ENCODE results near the gene STMN3.
"Not testable (repeated sequence)": the region's sequence is repeated elsewhere in the genome, so short reads cannot be mapped to it uniquely, and the experiment has no call there.

Gene STMN3

GRCh38 chr20:63606686-63607085 lies 46.5 kb downstream of the STMN3 start:
- DNase-seq = no peak

GRCh38 chr20:63602321-63602720 lies 50.9 kb downstream of the STMN3 start:
- DNase-seq = no peak

- DNase-seq = not testable (repeated sequence)
Measured at GRCh38 chr20:63601679-63602078, 51.5 kb downstream of the STMN3 start.

GRCh38 chr20:63599396-63600050 lies 53.7 kb downstream of the STMN3 start:
- DNase-seq = no peak

GRCh38 chr20:63598479-63599395 lies 54.5 kb downstream of the STMN3 start:
- DNase-seq = no peak

- DNase-seq = no peak
Measured at GRCh38 chr20:63597651-63598478, 55.4 kb downstream of the STMN3 start.

- no peak for DNase-seq
Measured at GRCh38 chr20:63596423-63596822, 56.8 kb downstream of the STMN3 start.

- DNase-seq = no peak
Measured at GRCh38 chr20:63595416-63596127, 57.7 kb downstream of the STMN3 start.

- DNase-seq = no peak
Measured at GRCh38 chr20:63594043-63594561, 59.1 kb downstream of the STMN3 start.

GRCh38 chr20:63592661-63593060 lies 60.6 kb downstream of the STMN3 start:
- no peak for DNase-seq

GRCh38 chr20:63591786-63592355 lies 61.4 kb downstream of the STMN3 start:
- no peak for DNase-seq

- no peak for DNase-seq
Measured at GRCh38 chr20:63591147-63591533, 62.1 kb downstream of the STMN3 start.

- DNase-seq = no peak
Measured at GRCh38 chr20:63590218-63591146, 62.7 kb downstream of the STMN3 start.

All from NCI-H2029 treated with DMSO at 0.1 percent for 48 hours (cell line).